Ovary (tissue), 3 donors: Measurements from ENCODE around the gene BEND7.

Experiments
- CTCF ChIP-seq, 3 donors: fragments of 450-650 bp in 2 of 3; fragments of 200-600 bp in 1 of 3; IDR thresholded peaks; one replicate each; pipeline versions ENCODE4 v1.5.1 to v1.8.0; 2016 to 2022; ENCODE audit warnings: antibody characterized with exemption in 3 of 3, mild to moderate bottlenecking in 1 of 3
- EP300 ChIP-seq: sonication (generic); formaldehyde crosslinking; IDR thresholded peaks from one replicate; pipeline ENCODE4 v1.6.1; 2017; ENCODE audit warnings: antibody characterized with exemption
- POLR2A ChIP-seq: fragments of 450-650 bp; IDR thresholded peaks from one replicate; pipeline ENCODE4 v1.6.1; 2017; ENCODE audit warnings: antibody characterized with exemption, mild to moderate bottlenecking, moderate library complexity
- donor health status: DM: no; HTN: no; CAD: no.

DNA sequence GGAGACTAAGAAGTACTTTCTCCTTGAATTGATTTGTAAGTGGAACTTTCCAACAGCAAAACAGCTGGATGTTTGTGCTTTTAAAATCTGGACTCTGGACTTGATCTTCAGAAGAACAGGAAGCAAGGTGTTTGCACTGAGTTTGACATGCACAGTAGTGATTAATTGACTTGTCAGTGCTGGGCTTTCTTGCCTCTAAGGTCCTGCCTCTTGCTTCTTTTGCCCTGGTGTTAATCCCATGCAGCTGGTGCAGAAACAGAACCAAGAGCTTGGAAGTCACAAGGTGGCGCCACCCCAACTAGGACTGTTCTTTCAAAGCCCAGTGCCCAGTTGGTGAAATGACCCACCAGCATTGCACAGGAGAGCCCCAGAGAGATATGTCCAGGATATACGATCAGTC, 114.0 kb downstream of the BEND7 start:
- no peak for TF ChIP-seq CTCF (IDR thresholded peaks at IDR 0.05)
- TF ChIP-seq EP300, result no peak
- TF ChIP-seq POLR2A, result no peak
